ENCODE results near the gene OPCML.

OPCML gene

GRCh38 chr11:133323354-133323753 lies 208.9 kb downstream of the OPCML start:
- H3K4me3 ChIP-seq (ENCODE audit: low read depth, low read length): no peak overlapping the region
- TF ChIP-seq CTCF (IDR thresholded peaks at IDR 0.05; ENCODE audit: borderline replicate concordance, insufficient read depth, low read depth, low read length): no peak

GRCh38 chr11:133318221-133318620 lies 214.1 kb downstream of the OPCML start:
- no peak for TF ChIP-seq CTCF (IDR thresholded peaks at IDR 0.05; ENCODE audit: borderline replicate concordance, insufficient read depth, low read depth, low read length)
- no peak overlapping the region for H3K4me3 ChIP-seq (ENCODE audit: low read depth, low read length)

- no peak overlapping the region for H3K4me3 ChIP-seq (ENCODE audit: low read depth, low read length)
- TF ChIP-seq CTCF (IDR thresholded peaks at IDR 0.05; ENCODE audit: borderline replicate concordance, insufficient read depth, low read depth, low read length): no peak
These were observed 221.1 kb downstream of the OPCML start for GRCh38 chr11:133311230-133311629.

- TF ChIP-seq CTCF (IDR thresholded peaks at IDR 0.05; ENCODE audit: borderline replicate concordance, insufficient read depth, low read depth, low read length): no peak
These were observed 226.3 kb downstream of the OPCML start for GRCh38 chr11:133306019-133306418.

GRCh38 chr11:133305208-133305956 lies 226.9 kb downstream of the OPCML start:
- TF ChIP-seq CTCF (IDR thresholded peaks at IDR 0.05; ENCODE audit: borderline replicate concordance, insufficient read depth, low read depth, low read length): no peak
- H3K4me3 ChIP-seq (ENCODE audit: low read depth, low read length): no peak overlapping the region

More at GRCh38 chr11:133306019-133306418, 226.3 kb downstream of the OPCML start:
- H3K4me3 ChIP-seq (ENCODE audit: low read depth, low read length): no peak overlapping the region

- TF ChIP-seq CTCF (IDR thresholded peaks at IDR 0.05; ENCODE audit: borderline replicate concordance, insufficient read depth, low read depth, low read length): no peak
- H3K4me3 ChIP-seq (ENCODE audit: low read depth, low read length): no peak overlapping the region
These were observed 229.0 kb downstream of the OPCML start for GRCh38 chr11:133303262-133303661.

- H3K4me3 ChIP-seq (ENCODE audit: low read depth, low read length): no peak overlapping the region
- no peak for TF ChIP-seq CTCF (IDR thresholded peaks at IDR 0.05; ENCODE audit: borderline replicate concordance, insufficient read depth, low read depth, low read length)
These were observed 230.2 kb downstream of the OPCML start for GRCh38 chr11:133302056-133302455.
